H1 (cell line): ENCODE measurements around the gene YIF1B. TPM values are rescaled to one million over a fixed set of nuclear protein-coding genes. Genes with fewer than 3 reads are reported as not detected.

Source experiments
- BCL11A ChIP-seq, 2 experiments: IDR thresholded peaks; one replicate each; pipeline ENCODE4 v1.6.1; 2011; ENCODE audit warnings: low read depth in 2 of 2, low read length in 2 of 2, mild to moderate bottlenecking in 2 of 2
- CREB1 ChIP-seq: IDR thresholded peaks from 2 replicates; pipeline ENCODE4 v1.6.1; 2012; ENCODE audit warnings: inconsistent platforms
- FOSL1 ChIP-seq: IDR thresholded peaks from 2 replicates; pipeline ENCODE4 v1.6.1; 2011; ENCODE audit warnings: mild to moderate bottlenecking, low read depth, low read length, moderate library complexity; ENCODE audit not compliant: insufficient read depth
- HDAC2 ChIP-seq, 2 experiments: fragments of 300-600 bp in 1 of 2; sonication (generic) in 1 of 2; IDR thresholded peaks; 2 replicates each; pipeline ENCODE4 v1.6.1; 2011 to 2012; ENCODE audit warnings: low read depth in 2 of 2, low read length in 2 of 2, mild to moderate bottlenecking in 2 of 2, moderate library complexity in 2 of 2, borderline replicate concordance in 1 of 2, inconsistent platforms in 1 of 2
- SAP30 ChIP-seq: fragments of 300-600 bp; sonication (generic); IDR thresholded peaks from 2 replicates; pipeline ENCODE4 v1.7.1; 2012; ENCODE audit warnings: low read length, moderate library complexity, mild to moderate bottlenecking, inconsistent platforms; ENCODE audit not compliant: insufficient read depth, insufficient replicate concordance
- SIRT6 ChIP-seq: IDR thresholded peaks from one replicate; pipeline ENCODE4 v1.7.1; 2012; ENCODE audit warnings: low read length, inconsistent platforms
- USF2 ChIP-seq: IDR thresholded peaks from 2 replicates; pipeline ENCODE4 v1.6.1; 2011; ENCODE audit warnings: low read length, improper control_type of control experiment
- polyA plus RNA-seq, 7 experiments: library from polyadenylated mRNA; depleted of rRNA in 3 of 7; stranded (reverse) in 5 of 7; unstranded in 2 of 7; fragments of >200 nt in 5 of 7; fragments of 200-250 nt in 2 of 7; gene quantifications; 1 replicate in 5 of 7; 2 replicates in 1 of 7; 4 replicates in 1 of 7; pipeline versions ENCODE4 v1.2.1 to v1.2.3, GENCODE V29; 2011 to 2013; ENCODE audit warnings: missing spikeins in 2 of 7, mixed read lengths in 2 of 7
- total RNA-seq: library from RNA; stranded (reverse); fragmentation: NEBNext Ultra II Directional; extraction: Animal tissue kit (Norgen Biotek cat#: 25700); gene quantifications from 2 replicates; pipeline ENCODE4 v1.2.1, GENCODE V29; 2021

The YIF1B gene
- total and polyA plus RNA-seq, 2 of the 8 experiments (the other 6 are each of a cell fraction or from before 2014, with no cell fraction given), result 89.6 to 305 TPM

- TF ChIP-seq HDAC2 (IDR thresholded peaks at IDR 0.05; ENCODE audit: borderline replicate concordance in 1 of 2, low read depth in 2 of 2, low read length in 2 of 2) (peak; percentile 33 to 73; a peak in 1 of 4 replicates), SIRT6 (no peak), CREB1 (0 out of 2 replicates have a peak, but pooled peaks have one; percentile 38), BCL11A (IDR thresholded peaks at IDR 0.05; ENCODE audit: low read depth in 2 of 2, low read length in 2 of 2) (no peak), USF2 (no peak), SAP30 (no peak), FOSL1 (no peak)
Observed at GRCh38 chr19:38304866-38305429, 10.8 kb downstream of the YIF1B start (continued).
